Right hindlimb (tissue), 1 donor: ENCODE measurements around the gene NUCB1.
"Not testable (repeated sequence)": the region's sequence is repeated elsewhere in the genome, so short reads cannot be mapped to it uniquely, and the experiment has no call there.

Experiments
- DNase-seq: peaks from one replicate; pipeline ENCODE4 v3.0.0-alpha.2; 2018

NUCB1 gene

DNA sequence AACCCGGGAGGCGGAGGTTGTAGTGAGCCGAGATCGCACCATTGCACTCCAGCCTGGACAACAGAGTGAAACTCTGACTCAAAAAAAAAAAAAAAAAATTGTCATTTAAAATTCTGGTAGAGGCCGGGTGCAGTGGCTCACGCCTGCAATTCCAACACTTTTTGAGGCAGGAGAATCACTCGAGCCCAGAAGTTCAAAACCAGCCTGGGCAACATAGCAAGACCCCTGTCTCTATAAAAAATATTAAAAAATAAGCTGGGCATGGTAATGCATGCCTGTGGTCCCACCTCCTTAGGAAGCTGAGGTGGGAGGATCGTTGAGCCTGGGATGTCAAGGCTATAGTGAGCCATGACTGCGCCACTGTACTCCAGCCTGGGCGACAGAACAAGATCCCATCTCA is 6.2 kb downstream of the NUCB1 start:
- no peak for DNase-seq

GRCh38 chr19:48907671-48908070 is 7.6 kb downstream of the NUCB1 start:
- DNase-seq: no peak

GRCh38 chr19:48909424-48910077 is 9.4 kb downstream of the NUCB1 start:
- DNase-seq: not testable (repeated sequence)

DNA sequence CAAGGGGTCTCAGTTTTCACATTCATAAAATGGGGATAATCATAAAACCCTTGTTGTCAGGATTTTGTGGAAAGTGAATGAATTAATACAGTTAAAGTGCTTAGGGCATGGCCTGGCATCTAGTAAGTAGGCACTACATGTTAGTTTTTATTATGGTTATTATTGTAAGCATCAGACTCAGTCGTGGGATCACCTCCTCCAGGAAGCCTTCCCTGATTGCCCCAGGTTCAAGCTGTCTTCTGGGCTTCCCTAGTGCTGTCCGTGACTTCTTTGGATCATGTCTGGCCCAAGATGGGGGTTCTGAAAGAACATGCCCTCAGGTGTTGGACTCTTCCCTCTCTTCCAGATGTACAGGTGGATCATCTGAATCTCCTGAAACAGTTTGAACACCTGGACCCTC is 10.7 kb downstream of the NUCB1 start:
- no peak for DNase-seq

- no peak for DNase-seq
Observed at GRCh38 chr19:48913114-48913889, 13.2 kb downstream of the NUCB1 start.

DNA sequence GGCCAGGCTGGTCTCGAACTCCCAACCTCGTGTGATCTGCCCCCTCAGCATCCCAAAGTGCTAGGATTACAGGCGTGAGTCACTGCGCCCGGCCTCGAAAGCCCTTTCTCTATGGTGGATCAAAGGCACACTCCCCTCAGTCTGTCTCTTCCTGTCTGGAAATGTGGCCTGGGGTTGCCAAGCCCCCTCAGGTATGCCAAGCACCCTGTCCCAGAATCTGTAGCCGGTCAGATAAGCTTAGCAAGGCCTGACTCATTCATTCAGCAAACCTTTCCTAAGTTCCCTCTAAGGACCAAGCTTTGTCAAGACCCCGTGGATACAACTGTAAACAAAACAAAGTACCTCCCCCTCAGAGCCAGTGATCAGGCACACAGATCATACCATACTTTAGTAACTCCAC is 14.1 kb downstream of the NUCB1 start:
- DNase-seq: no peak

DNA sequence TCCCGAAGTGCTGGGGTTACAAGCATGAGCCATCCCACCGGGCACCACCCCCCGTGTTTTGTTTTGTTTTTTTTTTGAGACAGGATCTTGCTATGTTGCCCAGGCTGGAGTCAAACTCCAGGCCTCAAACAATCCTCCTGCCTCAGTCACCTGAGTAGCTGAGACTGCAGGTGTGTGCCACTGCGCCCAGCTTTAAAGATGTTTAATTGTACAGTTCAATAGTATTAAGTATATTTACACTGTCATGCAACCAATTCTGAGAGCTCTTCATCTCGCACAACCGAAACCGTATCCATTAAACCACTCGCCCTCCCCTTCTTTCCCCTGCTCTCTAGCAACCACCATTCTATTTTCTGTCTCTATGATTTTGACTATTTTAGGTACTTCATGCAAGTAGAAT is 15.6 kb downstream of the NUCB1 start:
- no peak for DNase-seq

DNA sequence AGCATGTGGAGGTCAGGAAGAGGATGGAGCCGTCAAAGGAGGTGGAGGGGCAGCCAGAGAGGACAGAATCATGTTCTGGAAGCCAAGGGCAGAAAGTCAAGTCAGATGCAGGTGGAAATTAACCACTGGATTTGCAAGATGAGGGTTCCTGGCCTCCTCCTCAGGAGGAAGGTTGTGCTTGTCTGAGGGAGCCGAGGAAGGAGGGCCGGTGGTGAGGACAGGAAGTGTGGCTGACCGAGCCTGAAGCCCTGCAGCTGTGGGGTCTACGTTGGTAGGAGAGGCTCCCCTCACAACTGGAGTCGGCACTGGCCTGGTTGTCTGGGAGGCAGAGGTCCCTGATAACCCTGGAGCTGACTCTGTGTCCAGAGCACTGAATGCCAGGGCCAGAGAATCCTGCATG is 18.0 kb downstream of the NUCB1 start:
- DNase-seq: no peak

DNA sequence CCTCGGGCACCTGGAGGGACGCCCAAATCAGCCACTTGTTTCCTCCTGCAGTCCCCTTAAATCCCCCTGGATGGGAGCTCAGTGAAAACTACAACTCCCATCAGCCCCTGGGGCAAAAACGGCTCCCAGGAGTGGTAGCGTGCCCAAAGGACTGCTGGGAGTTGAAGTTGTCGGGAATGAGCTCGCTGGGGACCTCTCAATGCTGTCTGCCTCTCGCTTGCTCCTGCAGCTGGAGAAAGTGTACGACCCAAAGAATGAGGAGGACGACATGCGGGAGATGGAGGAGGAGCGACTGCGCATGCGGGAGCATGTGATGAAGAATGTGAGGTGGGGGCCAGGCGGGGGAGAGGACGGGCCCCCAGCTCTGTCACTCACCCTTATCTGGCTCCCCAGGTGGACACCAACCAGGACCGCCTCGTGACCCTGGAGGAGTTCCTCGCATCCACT is 18.7 kb downstream of the NUCB1 start:
- DNase-seq: no peak

GRCh38 chr19:48919271-48919670 is 19.2 kb downstream of the NUCB1 start:
- not testable (repeated sequence) for DNase-seq

DNA sequence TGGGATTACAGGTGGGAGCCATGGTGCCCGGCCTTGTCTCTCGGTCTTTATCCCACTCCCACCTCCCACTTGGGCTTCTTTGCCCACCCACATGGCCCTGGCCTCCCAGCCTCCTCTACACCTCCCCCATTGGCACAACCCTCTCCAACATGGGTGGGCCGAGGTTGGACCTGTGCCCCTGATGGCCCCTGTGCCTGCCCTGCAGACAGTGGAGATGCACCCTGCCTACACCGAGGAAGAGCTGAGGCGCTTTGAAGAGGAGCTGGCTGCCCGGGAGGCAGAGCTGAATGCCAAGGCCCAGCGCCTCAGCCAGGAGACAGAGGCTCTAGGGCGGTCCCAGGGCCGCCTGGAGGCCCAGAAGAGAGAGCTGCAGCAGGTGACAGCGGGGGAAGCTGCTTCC is 20.8 kb downstream of the NUCB1 start:
- no peak for DNase-seq

- DNase-seq: no peak
Observed at GRCh38 chr19:48921721-48922500, 21.8 kb downstream of the NUCB1 start.

DNA sequence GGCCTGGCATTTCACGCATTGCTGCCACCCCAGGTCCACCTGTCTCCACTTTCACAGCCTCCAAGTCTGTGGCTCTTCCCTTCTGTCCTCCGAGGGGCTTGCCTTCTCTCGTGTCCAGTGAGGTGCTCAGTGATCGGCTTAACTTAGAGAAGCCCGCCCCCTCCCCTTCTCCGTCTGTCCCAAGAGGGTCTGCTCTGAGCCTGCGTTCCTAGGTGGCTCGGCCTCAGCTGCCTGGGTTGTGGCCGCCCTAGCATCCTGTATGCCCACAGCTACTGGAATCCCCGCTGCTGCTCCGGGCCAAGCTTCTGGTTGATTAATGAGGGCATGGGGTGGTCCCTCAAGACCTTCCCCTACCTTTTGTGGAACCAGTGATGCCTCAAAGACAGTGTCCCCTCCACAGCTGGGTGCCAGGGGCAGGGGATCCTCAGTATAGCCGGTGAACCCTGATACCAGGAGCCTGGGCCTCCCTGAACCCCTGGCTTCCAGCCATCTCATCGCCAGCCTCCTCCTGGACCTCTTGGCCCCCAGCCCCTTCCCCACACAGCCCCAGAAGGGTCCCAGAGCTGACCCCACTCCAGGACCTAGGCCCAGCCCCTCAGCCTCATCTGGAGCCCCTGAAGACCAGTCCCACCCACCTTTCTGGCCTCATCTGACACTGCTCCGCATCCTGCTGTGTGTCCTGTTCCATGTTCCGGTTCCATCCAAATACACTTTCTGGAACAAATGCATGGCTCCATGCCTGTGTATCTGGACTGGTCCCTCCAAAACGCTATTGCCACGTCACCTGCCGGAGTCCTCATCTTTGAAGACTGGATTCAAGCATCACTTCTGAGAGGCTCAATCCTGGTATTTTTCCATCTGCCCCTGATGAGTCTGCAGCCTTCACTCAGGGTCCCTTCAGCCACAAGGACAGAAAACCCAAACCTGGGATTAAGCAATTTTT is 22.7 kb downstream of the NUCB1 start:
- no peak for DNase-seq

- no peak for DNase-seq
Observed at GRCh38 chr19:48925240-48925843, 25.2 kb downstream of the NUCB1 start.

DNA sequence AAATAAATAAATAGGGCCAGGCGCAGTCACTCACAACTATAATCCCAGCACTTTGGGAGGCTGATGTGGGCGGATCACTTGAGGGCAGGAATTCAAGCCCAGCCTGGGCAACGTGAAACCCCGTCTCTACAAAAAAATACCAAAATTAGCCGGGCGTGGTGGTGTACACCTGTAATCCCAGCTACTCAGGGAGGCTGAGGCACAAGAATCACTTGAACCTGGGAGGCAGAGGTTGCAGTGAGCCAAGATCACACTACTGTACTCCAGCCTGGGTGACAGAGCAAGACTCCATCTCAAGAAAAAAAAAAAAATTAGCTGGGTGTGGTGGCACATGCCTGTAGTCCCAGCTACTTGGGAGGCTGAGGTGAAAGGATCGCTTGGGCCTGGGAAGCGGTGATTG is 25.8 kb downstream of the NUCB1 start:
- not testable (repeated sequence) for DNase-seq

- DNase-seq: no peak
Observed at GRCh38 chr19:48926909-48927308, 26.8 kb downstream of the NUCB1 start.

GRCh38 chr19:48927692-48928091 is 27.6 kb downstream of the NUCB1 start:
- DNase-seq: not testable (repeated sequence)

DNA sequence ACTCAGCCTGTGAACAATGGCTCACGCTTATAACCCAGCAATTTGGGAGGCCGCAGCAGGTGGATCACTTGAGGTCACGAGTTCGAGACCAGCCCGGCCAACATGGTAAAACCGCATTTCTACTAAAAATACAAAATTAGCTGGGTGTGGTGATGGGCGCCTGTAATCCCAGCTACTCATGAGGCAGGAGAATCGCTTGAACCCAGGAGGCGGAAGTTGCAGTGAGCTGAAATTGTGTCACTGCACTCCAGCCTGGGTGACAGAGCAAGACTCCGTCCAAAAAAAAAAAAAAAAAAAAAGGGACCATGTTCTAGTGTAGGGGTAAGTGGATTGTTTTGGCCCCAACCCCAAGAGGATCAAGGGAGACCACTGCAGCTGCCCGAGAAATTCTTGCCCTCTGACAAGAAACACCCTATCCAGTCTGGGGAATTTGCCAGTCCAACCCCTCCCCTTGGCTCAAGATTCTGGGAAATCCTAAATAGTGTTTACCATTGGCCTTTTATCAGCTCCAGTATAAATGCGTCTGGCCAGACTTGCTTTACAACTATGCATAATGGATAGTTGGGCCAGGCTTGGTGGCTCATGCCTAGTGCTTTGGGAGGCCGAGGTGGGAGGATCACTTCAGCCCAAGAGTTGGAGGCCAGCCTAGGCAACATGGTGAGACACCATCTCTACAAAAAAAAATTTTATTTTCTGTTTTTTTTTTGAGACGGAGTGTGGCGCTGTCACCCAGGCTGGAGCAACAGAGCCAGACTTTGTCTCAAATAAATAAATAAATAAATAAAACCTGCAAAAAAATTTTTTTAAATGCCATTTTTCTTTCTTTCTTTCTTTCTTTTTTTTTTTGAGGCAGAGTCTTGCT is 28.3 kb downstream of the NUCB1 start:
- DNase-seq: no peak

DNA sequence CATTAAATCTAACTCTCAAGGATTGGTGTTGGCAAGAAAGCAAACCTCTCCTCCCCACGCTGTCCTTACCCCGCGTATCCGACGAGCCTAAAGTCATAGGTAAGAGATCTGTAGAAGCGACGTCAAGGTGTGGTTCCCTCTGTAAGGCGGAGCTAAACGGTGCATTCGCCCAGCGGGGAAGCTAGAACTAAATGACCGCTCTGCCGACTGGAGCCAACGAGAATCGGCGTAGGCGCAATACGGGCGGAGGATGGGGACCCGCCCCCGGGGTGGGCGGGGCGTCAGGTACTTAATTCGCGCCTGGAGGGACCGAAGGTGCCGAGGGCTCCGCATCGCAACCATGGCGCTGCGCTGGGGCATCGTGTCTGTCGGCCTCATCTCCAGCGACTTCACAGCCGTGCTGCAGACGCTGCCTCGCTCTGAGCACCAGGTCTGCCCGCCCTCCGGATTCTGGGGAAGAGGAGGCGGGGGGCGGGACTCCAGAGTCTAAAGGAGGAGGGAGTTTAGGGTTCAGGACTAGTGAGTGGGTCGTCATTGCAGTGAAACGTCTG is 33.3 kb downstream of the NUCB1 start, which contains the start of gene DHDH:
DHDH (plus strand) TSS at position 318 of the 551 bp plus-strand sequence; CDS start at position 341, 23 bp downstream.
- DNase-seq: peak; percentile 72

DNA sequence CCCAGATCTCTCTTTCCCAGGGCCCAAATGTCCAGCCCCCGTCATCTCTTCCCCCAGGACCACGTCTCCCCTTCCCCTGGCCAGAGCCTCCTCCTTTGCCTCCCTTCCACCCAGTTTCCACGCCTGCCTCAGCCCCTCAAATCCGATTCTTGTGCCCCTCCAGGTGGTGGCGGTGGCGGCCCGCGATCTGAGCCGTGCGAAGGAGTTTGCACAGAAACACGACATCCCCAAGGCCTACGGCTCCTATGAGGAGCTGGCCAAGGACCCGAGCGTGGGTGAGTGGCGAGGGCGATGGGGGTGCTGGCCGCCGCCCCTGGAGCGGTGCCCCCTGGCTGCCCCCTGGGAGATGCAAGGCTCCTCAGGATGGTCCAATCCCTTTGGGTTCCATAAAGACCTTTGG is 34.7 kb downstream of the NUCB1 start:
- no peak for DNase-seq

DNA sequence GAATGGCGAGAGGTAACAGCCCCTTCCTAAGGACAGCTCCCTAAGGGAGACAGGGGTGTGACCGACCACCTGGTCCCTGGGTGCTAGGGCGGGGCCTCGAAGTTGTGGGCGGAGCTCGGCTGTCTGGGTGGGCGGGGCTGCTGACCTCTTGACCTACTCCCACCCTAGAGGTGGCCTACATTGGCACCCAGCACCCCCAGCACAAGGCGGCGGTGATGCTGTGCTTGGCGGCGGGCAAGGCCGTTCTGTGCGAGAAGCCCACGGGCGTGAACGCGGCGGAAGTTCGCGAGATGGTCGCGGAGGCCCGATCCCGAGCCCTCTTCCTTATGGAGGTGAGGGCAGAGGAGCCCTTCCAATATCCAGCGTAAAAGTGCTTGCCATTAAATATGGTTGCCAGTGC is 35.8 kb downstream of the NUCB1 start:
- DNase-seq: no peak
